HCT116 (cell line): ENCODE measurements around the gene WDR13. TPM values are rescaled to one million over a fixed set of nuclear protein-coding genes. Genes with fewer than 3 reads are reported as not detected.

Experiments used
- ATAC-seq: fragments of 200-7000 bp; cut with Tn5 transposase; 2 replicates; pipeline ENCODE4 v1.9.1; 2020; ENCODE audit warnings: mild to moderate bottlenecking, moderate library complexity
- Bru-seq: library from RNA; stranded (reverse); fragments of 400-500 nt; gene quantifications from one replicate; lab custom pipeline; 2021; lab: Mats Ljungman, UMichigan
- BruChase-seq, 2 experiments: library from RNA; stranded (reverse); fragments of 400-500 nt; gene quantifications; one replicate each; lab custom pipeline; 2021; lab: Mats Ljungman, UMichigan
- BruUV-seq: library from RNA; stranded (reverse); fragments of 400-500 nt; replicated peaks from 2 replicates; lab custom pipeline; 2021; lab: Mats Ljungman, UMichigan
- CTCF ChIA-PET: fragments of 300-600 bp; sonication (Branson Sonifier 250); formaldehyde crosslinking; loops from one replicate; lab custom pipeline; 2021; ENCODE audit warnings: antibody characterized with exemption; lab: Charles Lee
- POLR2A ChIA-PET: fragments of 300-600, 350-600 bp; sonication (Branson Sonifier 250); formaldehyde crosslinking; loops from one replicate; lab custom pipeline; 2021; ENCODE audit warnings: antibody characterized with exemption; lab: Charles Lee
- RAD21 ChIA-PET, 2 experiments: fragments of 300-600 bp; sonication (Branson Sonifier 250); formaldehyde crosslinking; loops; one replicate each; lab custom pipeline; 2023; ENCODE audit warnings: low total read pairs in 2 of 2; ENCODE audit not compliant: uncharacterized antibody in 2 of 2, unreplicated experiment in 2 of 2, low non-redundant PET in 1 of 2; lab: Charles Lee
- DNase-seq: peaks from one replicate; pipeline ENCODE4 v3.0.0-alpha.2; 2010; ENCODE audit warnings: low read depth, low spot score
- H2AFZ ChIP-seq: fragments of 200-600 bp; shearing (Covaris generic), sonication (generic); 2 replicates; pipeline ENCODE4 v1.6.1; 2017; ENCODE audit warnings: low read depth, mixed run types, mixed read lengths, antibody characterized with exemption, low read length; ENCODE audit not compliant: poor library complexity, severe bottlenecking
- H3K27ac ChIP-seq: 2 replicates; pipeline ENCODE4 v1.5.1; 2012; ENCODE audit warnings: low read depth, low read length
- H3K27me3 ChIP-seq: fragments of 200-600 bp; sonication (generic); 2 replicates; pipeline ENCODE4 v1.6.1; 2016; ENCODE audit warnings: mixed run types, low read length, mixed read lengths; ENCODE audit not compliant: insufficient read depth
- H3K36me3 ChIP-seq, 2 experiments: fragments of 200-500 bp in 1 of 2; fragments of 200-600 bp in 1 of 2; sonication (Bioruptor generic) in 1 of 2; sonication (generic) in 1 of 2; 2 replicates each; pipeline versions ENCODE4 v1.5.1 to v1.6.1; 2014 to 2016; ENCODE audit warnings: low read length in 2 of 2, inconsistent platforms in 1 of 2, mixed read lengths in 1 of 2, mixed run types in 1 of 2; ENCODE audit not compliant: insufficient read depth in 2 of 2, control insufficient read depth in 1 of 2
- H3K4me1 ChIP-seq, 2 experiments: fragments of 200-600 bp in 1 of 2; sonication (generic) in 1 of 2; 2 replicates each; pipeline versions ENCODE4 v1.5.1 to v1.6.1; 2012 to 2017; ENCODE audit warnings: low read length in 2 of 2, inconsistent platforms in 1 of 2, mild to moderate bottlenecking in 1 of 2, mixed read lengths in 1 of 2, mixed run types in 1 of 2, moderate library complexity in 1 of 2; ENCODE audit not compliant: insufficient read depth in 2 of 2, control insufficient read depth in 1 of 2
- H3K4me2 ChIP-seq: fragments of 200-600 bp; sonication (generic); 2 replicates; pipeline ENCODE4 v1.6.1; 2017; ENCODE audit warnings: mixed run types, low read length, mixed read lengths
- H3K4me3 ChIP-seq, 2 experiments: fragments of 200-600 bp in 1 of 2; sonication (generic) in 1 of 2; replicated peaks in 1 of 2; 2 replicates each; pipeline ENCODE4 v1.5.1; 2011 to 2016; ENCODE audit warnings: low read length in 2 of 2, control low read depth in 1 of 2, low read depth in 1 of 2, mild to moderate bottlenecking in 1 of 2, mixed read lengths in 1 of 2, mixed run types in 1 of 2
- H3K79me2 ChIP-seq: fragments of 200-600 bp; sonication (generic); 2 replicates; pipeline ENCODE4 v1.6.1; 2017; ENCODE audit warnings: mild to moderate bottlenecking, mixed run types, low read length, moderate library complexity, mixed read lengths; ENCODE audit not compliant: insufficient read depth
- H3K9ac ChIP-seq: fragments of 200-600 bp; sonication (generic); 2 replicates; pipeline ENCODE4 v1.6.1; 2016; ENCODE audit warnings: low read length, mixed read lengths
- H3K9me2 ChIP-seq: fragments of 200-600 bp; sonication (generic), shearing (Covaris generic); 2 replicates; pipeline ENCODE4 v1.6.1; 2017; ENCODE audit warnings: mixed run types, mild to moderate bottlenecking, moderate library complexity; ENCODE audit not compliant: insufficient read depth
- H3K9me3 ChIP-seq, 2 experiments: fragments of 200-500 bp in 1 of 2; fragments of 200-600 bp in 1 of 2; sonication (Bioruptor generic) in 1 of 2; sonication (generic) in 1 of 2; 2 replicates each; pipeline ENCODE4 v1.6.1; 2014 to 2017; ENCODE audit warnings: low read length in 2 of 2, mixed read lengths in 2 of 2, inconsistent platforms in 1 of 2, low read depth in 1 of 2, mild to moderate bottlenecking in 1 of 2, mixed run types in 1 of 2, moderate library complexity in 1 of 2; ENCODE audit not compliant: control insufficient read depth in 1 of 2, insufficient read depth in 1 of 2
- H4K20me1 ChIP-seq: fragments of 200-600 bp; sonication (generic), shearing (Covaris generic); 2 replicates; pipeline ENCODE4 v1.6.1; 2017; ENCODE audit warnings: mixed run types, mild to moderate bottlenecking, moderate library complexity; ENCODE audit not compliant: insufficient read depth
- CBX3 ChIP-seq: IDR thresholded peaks from 2 replicates; pipeline ENCODE4 v1.6.1; 2012; ENCODE audit warnings: low read depth
- EZH2 ChIP-seq: fragments of 200-600 bp; sonication (generic); IDR thresholded peaks from 2 replicates; pipeline ENCODE4 v1.6.1; 2017; ENCODE audit warnings: antibody characterized with exemption, mixed run types
- JUND ChIP-seq: IDR thresholded peaks from 2 replicates; pipeline ENCODE4 v1.6.1; 2012
- POLR2A ChIP-seq: IDR thresholded peaks from 2 replicates; pipeline ENCODE4 v1.7.0; 2011; ENCODE audit warnings: borderline replicate concordance; ENCODE audit not compliant: insufficient read depth, insufficient read length; ENCODE audit errors: extremely low read depth
- POLR2AphosphoS5 ChIP-seq: IDR thresholded peaks from 2 replicates; pipeline ENCODE4 v1.6.1; 2011; ENCODE audit warnings: mild to moderate bottlenecking, low read depth, low read length, moderate library complexity
- SRF ChIP-seq: IDR thresholded peaks from 2 replicates; pipeline ENCODE4 v1.6.1; 2012; ENCODE audit warnings: low read depth
- YY1 ChIP-seq: IDR thresholded peaks from 2 replicates; pipeline ENCODE4 v1.6.1; 2011; ENCODE audit warnings: low read length, low read depth, moderate library complexity, mild to moderate bottlenecking; ENCODE audit not compliant: insufficient replicate concordance; ENCODE audit errors: extremely low read depth
- ZFX ChIP-seq: fragments of 450-650 bp; IDR thresholded peaks from 2 replicates; pipeline ENCODE4 v1.6.1; 2017
- intact Hi-C: fragments of 100-400 bp; cut with micrococcal nuclease; formaldehyde crosslinking; loops from 2 replicates; pipeline ENCODE4 v1.10.0; 2022
- long read RNA-seq: library from polyadenylated mRNA; unstranded; transcript quantifications from one replicate; pipeline ENCODE4 v2.0.0, GENCODE V29; 2021; ENCODE audit not compliant: unreplicated experiment
- polyA plus RNA-seq: library from polyadenylated mRNA; unstranded; fragments of >200 nt; gene quantifications from 2 replicates; pipeline ENCODE4 v1.2.1, GENCODE V29; 2012; ENCODE audit warnings: missing spikeins
- total RNA-seq: library from RNA; stranded (reverse); gene quantifications from one replicate; pipeline ENCODE4 v1.2.1, GENCODE V29; 2021; ENCODE audit not compliant: unreplicated experiment
- TF ChIP-seq, protein P1 (sequence below): IDR thresholded peaks from 2 replicates; pipeline ENCODE4 v1.6.1; 2012; ENCODE audit warnings: low read depth
- TF ChIP-seq, protein P2 (sequence below): IDR thresholded peaks from 2 replicates; pipeline ENCODE4 v1.6.1; 2012

The WDR13 gene
- 54.0 TPM for total RNA-seq
- polyA plus RNA-seq, result 93.8 and 127 TPM in 2 replicates
- Bru-seq, nascent RNA, result percentile 65 among the genes with signal in this experiment
- BruChase-seq, experiment 1, labeled RNA remaining after a 6-hour chase, result percentile 79 among the genes with signal in this experiment
- BruChase-seq, experiment 2, labeled RNA remaining after a 2-hour chase, result percentile 71 among the genes with signal in this experiment
- long read RNA-seq, full-length matches to known transcripts, result 63 of 110 reads
- long read RNA-seq, partial matches to known transcripts, result 30 of 110 reads
- long read RNA-seq, other reads (novel, unspliced or antisense), result 17 of 110 reads

DNA sequence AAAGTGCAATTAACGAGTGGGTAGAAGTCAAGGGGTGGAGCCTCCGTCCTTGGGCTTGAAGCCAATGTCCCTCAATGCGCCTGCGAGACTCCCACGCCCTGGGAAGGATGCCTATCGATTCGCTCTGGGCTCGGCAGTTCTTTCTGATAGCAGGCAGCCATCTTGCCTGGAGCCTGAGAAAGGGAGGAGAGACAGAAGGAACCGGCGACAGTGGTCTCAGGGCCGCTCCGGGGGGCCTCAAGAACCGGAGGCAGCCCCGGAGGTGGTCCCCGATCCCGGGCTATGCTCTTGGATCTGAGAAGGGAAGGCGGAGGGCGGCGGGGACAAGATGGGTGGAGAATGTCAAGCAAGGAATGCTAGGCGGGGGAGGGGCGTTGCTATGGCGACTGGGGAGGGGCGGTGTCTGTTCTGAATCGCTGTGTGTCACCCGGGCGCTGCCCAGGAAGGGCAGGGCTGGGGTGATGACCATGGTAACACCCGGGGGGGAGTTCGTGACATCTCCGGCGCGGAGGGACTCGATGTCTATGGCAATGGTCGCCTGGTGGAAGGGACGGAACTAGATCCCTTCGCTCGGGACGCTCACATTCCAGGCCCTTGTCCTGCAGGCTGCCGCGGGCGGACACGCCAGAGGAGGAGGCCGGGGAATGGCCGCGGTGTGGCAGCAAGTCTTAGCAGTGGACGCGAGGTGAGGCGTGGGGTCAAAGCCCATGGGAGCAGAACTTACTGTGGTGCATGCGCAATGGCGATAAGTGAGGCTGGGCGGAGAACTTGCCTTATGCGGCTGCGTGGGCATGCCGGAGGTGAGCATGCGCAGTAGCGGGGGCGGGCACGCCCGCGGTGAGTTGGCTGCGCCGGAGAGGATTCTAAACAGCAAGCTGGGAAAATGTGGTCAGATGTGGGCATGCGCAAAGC is at the start of gene WDR13:
Gene WDR13 (plus strand): TSS at position 140 of the 912 bp plus-strand sequence. CDS start 505 bp downstream, at position 645.
- Histone ChIP-seq H4K20me1 (no peaks in the 10 kb centered on the region), H3K9me2 (no peaks in the 10 kb centered on the region), H3K79me2 (no peaks in the 10 kb centered on the region), H3K9me3 (no peaks in the 10 kb centered on the region), H2AFZ (no peak within 1 kb of the TSS), H3K27ac (peak within 1 kb of the TSS; percentile 98), H3K4me3 (peak within 1 kb of the TSS; percentile 70 to 74), H3K4me1 (peaks cover 3 to 11% of the 10 kb centered on the region in 2 experiments; a peak in 2 of 4 replicates), H3K9ac (peak within 1 kb of the TSS; percentile 86), H3K4me2 (peak within 1 kb of the TSS; percentile 80), H3K27me3 (no peaks in the 10 kb centered on the region), H3K36me3 (peaks cover 0 to 4% of the 10 kb centered on the region in 2 experiments; a peak in 1 of 4 replicates)
- ChIA-PET RAD21 (interaction anchor here in 1 of 2 experiments (0.8 kb wide), 1 partner anchor 79 kb away, joined by 3 read pairs; no protein-coding TSS in a partner anchor), CTCF (no interaction called here), POLR2A (interaction anchor here (1.0 kb wide), 1 partner anchor 20 kb away, joined by 3 read pairs; no protein-coding TSS in a partner anchor)
- DNase-seq (peak; percentile 89), ATAC-seq (peak; percentile 86)
- TSS peak; percentile 73 for BruUV-seq
- intact Hi-C loops, result no loop called here
- TF ChIP-seq JUND (no peak), EZH2 (no peak), CBX3 (no peak), ZFX (no peak), POLR2AphosphoS5 (peak; percentile 70), SRF (no peak), POLR2A (peak; percentile 40), YY1 (peak; percentile 98)
- TF ChIP-seq, protein P1, sequence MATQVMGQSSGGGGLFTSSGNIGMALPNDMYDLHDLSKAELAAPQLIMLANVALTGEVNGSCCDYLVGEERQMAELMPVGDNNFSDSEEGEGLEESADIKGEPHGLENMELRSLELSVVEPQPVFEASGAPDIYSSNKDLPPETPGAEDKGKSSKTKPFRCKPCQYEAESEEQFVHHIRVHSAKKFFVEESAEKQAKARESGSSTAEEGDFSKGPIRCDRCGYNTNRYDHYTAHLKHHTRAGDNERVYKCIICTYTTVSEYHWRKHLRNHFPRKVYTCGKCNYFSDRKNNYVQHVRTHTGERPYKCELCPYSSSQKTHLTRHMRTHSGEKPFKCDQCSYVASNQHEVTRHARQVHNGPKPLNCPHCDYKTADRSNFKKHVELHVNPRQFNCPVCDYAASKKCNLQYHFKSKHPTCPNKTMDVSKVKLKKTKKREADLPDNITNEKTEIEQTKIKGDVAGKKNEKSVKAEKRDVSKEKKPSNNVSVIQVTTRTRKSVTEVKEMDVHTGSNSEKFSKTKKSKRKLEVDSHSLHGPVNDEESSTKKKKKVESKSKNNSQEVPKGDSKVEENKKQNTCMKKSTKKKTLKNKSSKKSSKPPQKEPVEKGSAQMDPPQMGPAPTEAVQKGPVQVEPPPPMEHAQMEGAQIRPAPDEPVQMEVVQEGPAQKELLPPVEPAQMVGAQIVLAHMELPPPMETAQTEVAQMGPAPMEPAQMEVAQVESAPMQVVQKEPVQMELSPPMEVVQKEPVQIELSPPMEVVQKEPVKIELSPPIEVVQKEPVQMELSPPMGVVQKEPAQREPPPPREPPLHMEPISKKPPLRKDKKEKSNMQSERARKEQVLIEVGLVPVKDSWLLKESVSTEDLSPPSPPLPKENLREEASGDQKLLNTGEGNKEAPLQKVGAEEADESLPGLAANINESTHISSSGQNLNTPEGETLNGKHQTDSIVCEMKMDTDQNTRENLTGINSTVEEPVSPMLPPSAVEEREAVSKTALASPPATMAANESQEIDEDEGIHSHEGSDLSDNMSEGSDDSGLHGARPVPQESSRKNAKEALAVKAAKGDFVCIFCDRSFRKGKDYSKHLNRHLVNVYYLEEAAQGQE, result no peak
- TF ChIP-seq, protein P2, sequence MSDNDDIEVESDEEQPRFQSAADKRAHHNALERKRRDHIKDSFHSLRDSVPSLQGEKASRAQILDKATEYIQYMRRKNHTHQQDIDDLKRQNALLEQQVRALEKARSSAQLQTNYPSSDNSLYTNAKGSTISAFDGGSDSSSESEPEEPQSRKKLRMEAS, result no peak
